Natural killer cell treated with Interleukin-12 subunit alpha and Interleukin-12 subunit beta and Interleukin-15 and Interleukin-18, amount 100 ng/mL, for 72 hours (primary cell): ENCODE results near the gene EFNA5. TPM values are rescaled to one million over a fixed set of nuclear protein-coding genes. Genes with fewer than 3 reads are reported as not detected.

ENCODE experiments used
- ATAC-seq, 2 donors: fragments of 150-1000 bp; cut with Tn5 transposase in 1 of 2; sonication (Bioruptor Pico), chemical (Tn5 transposase) in 1 of 2; 2 replicates each; pipeline ENCODE4 v1.10.0; 2021
- DNase-seq: peaks from one replicate; pipeline ENCODE4 v3.0.0; 2022; ENCODE audit warnings: low spot score
- H3K27ac Mint-ChIP-seq, 2 donors: 1 replicate in 1 of 2; 2 replicates in 1 of 2; pipeline ENCODE4 v1.8.0; 2022; ENCODE audit warnings: mixed read lengths in 2 of 2, mild to moderate bottlenecking in 1 of 2, moderate library complexity in 1 of 2
- H3K27me3 Mint-ChIP-seq, 2 donors: 1 replicate in 1 of 2; 2 replicates in 1 of 2; pipeline ENCODE4 v1.8.0; 2022; ENCODE audit warnings: mixed read lengths in 2 of 2
- H3K36me3 Mint-ChIP-seq: one replicate; pipeline ENCODE4 v1.8.0; 2022; ENCODE audit warnings: mixed read lengths
- H3K4me1 Mint-ChIP-seq, 2 donors: 1 replicate in 1 of 2; 2 replicates in 1 of 2; pipeline ENCODE4 v1.8.0; 2022; ENCODE audit warnings: low read depth in 2 of 2, mixed read lengths in 2 of 2, mild to moderate bottlenecking in 1 of 2
- H3K4me3 Mint-ChIP-seq: one replicate; pipeline ENCODE4 v1.8.0; 2022; ENCODE audit warnings: mixed read lengths
- H3K9me3 Mint-ChIP-seq: 2 replicates; pipeline ENCODE4 v1.8.0; 2022; ENCODE audit warnings: mixed read lengths
- total RNA-seq, 2 donors: library from RNA; stranded (reverse); gene quantifications; one replicate each; pipeline ENCODE4 v1.2.3, GENCODE V29; 2022

Gene EFNA5
- total RNA-seq, 2 donors from 2014 or later, result 1.2 to 2.2 TPM

DNA sequence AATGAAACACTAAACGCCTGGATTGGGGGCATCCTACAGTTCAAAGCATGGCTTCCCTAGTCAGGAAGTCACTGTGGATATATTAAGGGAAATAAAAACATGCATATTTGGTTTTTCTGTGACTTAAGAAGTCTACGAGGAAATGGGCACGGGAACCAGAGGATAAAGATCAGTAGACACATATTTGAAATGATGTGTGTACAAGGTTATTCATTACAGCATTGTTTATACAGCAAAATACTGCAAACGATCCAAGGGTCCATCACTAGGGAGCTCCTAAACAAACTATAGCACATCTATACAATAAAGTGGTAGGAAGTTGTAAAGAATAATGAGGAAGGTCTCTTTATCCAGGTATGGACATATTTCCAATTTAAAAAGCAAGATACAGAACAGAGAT lies 71.8 kb downstream of the EFNA5 start:
- no peaks in the 10 kb centered on the region for H3K36me3 Mint-ChIP-seq
- no peaks in the 10 kb centered on the region for H3K4me1 Mint-ChIP-seq
- ATAC-seq (no peak), DNase-seq (no peak)
- H3K27me3 Mint-ChIP-seq, result peaks cover 11 to 12% of the 10 kb centered on the region in 2 donors
- H3K9me3 Mint-ChIP-seq, result no peaks in the 10 kb centered on the region
- no peak overlapping the region for H3K4me3 Mint-ChIP-seq
- no peak overlapping the region for H3K27ac Mint-ChIP-seq

DNA sequence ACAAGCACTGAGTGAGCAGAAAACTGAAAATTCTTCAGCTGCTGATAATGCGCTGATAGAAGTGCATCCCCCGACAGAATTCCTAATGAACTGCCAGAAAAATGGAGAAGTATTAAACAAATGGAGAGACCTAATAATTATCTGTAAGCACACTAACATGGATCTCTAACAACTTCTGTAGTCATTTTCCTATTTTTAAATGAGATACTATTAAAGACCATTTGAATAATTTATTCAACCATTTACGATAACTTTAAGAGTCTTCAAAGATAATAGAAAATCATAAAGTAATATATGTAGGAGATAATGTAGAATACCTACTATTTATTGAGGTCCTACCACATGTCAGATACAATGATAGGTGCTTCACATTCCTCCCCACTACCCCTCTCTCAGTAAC lies 72.9 kb downstream of the EFNA5 start:
- H3K36me3 Mint-ChIP-seq, result no peaks in the 10 kb centered on the region
- no peak overlapping the region for H3K4me3 Mint-ChIP-seq
- no peak overlapping the region for H3K27ac Mint-ChIP-seq
- H3K27me3 Mint-ChIP-seq, result peaks cover 11 to 12% of the 10 kb centered on the region in 2 donors
- DNase-seq (no peak), ATAC-seq (no peak)
- H3K4me1 Mint-ChIP-seq, result no peaks in the 10 kb centered on the region
- no peaks in the 10 kb centered on the region for H3K9me3 Mint-ChIP-seq

DNA sequence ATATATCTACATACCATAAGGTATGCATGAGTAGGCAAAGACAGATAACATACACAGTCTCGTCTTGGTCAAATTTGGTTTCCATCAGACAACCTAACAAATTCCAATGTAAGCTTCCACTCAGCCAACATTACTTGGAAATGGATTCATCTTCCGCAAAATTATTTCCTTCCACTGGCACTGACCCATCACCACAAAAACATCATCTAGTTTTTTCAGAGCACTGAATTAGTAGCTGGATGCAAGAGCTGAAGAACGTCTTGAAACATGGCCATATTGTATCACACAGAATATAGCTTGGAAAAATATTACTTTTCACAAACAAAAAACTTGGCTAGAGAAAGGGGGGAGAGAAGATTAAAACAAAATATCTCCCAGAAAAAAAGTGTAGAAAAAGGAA lies 73.5 kb downstream of the EFNA5 start:
- Mint-ChIP-seq H3K27me3 (peaks cover 11 to 12% of the 10 kb centered on the region in 2 donors), H3K36me3 (no peaks in the 10 kb centered on the region), H3K9me3 (no peaks in the 10 kb centered on the region), H3K4me1 (no peaks in the 10 kb centered on the region), H3K27ac (no peak overlapping the region), H3K4me3 (no peak overlapping the region)
- ATAC-seq, result no peak
- DNase-seq, result no peak

DNA sequence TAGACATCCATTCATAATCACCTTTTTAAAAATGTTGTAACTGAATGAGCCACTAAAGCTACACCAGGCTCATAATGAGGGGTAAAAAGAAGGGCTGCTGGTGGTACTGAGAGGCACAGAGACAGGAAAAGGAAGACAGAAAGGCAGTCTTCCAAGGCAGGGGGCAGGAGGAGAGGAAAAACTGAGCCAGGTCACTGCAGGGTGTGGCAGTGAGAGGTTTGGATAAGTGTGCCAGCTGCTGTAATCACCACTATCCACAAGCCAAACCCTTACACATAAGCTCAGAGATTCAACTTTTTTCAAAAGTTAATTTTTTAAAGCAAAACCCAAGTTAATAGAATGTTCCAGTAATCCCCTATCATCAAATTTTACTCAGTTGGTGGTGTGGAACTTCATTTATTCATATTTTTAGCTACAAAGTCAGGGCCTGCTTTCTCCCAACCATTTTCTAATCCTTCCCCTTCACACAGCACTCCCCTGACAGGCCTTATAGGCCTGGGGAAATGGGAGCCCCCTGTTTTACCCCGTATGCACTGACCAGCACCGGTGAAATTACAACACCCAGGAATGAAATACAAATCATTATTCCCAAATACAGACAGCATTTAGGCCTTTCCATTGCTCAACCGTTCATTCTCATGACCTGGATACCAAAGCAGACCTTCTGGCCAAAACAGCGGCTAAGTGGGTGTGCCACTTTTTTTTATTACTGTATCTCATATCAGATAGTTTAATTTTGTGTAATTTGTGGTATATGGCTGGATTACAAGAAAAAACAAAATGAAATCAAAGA lies 76.3 kb downstream of the EFNA5 start:
- Mint-ChIP-seq H3K27ac (no peak overlapping the region), H3K4me1 (no peaks in the 10 kb centered on the region), H3K36me3 (no peaks in the 10 kb centered on the region), H3K4me3 (no peak overlapping the region), H3K9me3 (no peaks in the 10 kb centered on the region), H3K27me3 (peaks cover 7 to 11% of the 10 kb centered on the region in 2 donors)
- ATAC-seq (no peak), DNase-seq (no peak)

DNA sequence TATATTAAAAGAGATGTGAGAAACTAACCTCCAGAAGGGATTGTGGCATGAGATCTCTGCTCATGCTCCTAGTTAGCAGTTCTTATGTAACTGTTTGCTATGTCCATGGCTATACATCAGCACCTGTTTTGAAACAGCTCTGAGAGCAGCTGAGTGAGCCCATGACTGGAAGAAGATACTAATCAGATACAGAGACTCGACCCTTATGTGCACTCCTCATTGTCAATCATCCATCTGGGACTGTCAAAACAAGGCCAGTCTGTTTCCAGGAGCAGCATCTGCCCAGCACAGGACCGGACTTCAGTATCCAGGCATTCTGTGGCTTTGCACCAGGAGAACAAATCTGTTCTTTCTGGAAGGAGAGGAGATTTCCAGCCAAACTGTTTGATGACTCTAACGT lies 77.7 kb downstream of the EFNA5 start:
- Mint-ChIP-seq H3K9me3 (no peaks in the 10 kb centered on the region), H3K27ac (no peak overlapping the region), H3K36me3 (no peaks in the 10 kb centered on the region), H3K4me1 (no peaks in the 10 kb centered on the region), H3K27me3 (peaks cover 7 to 11% of the 10 kb centered on the region in 2 donors), H3K4me3 (no peak overlapping the region)
- ATAC-seq (no peak), DNase-seq (no peak)

DNA sequence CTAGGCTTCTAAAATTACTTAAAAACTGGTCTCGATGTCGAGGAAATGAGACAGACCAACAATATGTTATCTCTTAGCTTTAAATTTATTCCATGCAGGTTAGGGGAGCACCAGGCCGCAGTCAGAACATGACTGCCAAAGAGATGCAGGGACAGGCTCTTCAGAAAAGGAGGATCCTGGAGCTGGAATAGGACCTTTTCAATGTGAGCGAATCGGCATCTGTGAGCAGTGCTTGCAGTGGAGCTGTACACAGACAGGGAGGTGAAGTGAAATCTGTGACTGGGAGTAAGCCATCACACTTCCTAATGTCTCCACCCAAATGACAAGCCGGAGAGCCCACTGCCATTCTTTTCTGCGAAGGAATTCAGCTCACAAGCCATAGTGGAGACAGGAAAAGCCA lies 78.2 kb downstream of the EFNA5 start:
- ATAC-seq, result no peak
- no peaks in the 10 kb centered on the region for H3K36me3 Mint-ChIP-seq

DNA sequence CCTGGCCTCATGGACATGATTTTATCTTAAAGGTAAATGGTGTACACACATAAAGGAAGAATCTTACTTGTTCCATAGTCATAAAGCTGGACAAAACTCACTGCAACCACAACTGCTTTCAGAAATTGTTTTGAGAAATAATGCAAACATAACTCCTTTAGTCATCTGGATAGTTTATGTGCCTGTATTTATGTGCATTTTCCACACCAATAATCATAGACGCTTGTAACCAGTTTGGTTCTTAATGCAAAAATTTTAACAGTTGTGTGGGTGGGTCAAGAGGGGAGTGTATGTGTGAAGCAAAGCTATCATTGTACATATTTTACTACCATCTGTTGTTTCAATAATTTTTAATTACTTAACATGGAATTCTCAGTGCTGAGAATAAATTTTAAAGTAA lies 80.1 kb downstream of the EFNA5 start:
- no peaks in the 10 kb centered on the region for H3K36me3 Mint-ChIP-seq
- H3K4me3 Mint-ChIP-seq, result no peak overlapping the region
- H3K9me3 Mint-ChIP-seq, result no peaks in the 10 kb centered on the region
- peaks cover 0 to 5% of the 10 kb centered on the region in 2 donors for H3K27me3 Mint-ChIP-seq
- no peak for ATAC-seq
- no peaks in the 10 kb centered on the region for H3K4me1 Mint-ChIP-seq
- no peak overlapping the region for H3K27ac Mint-ChIP-seq
- no peak for DNase-seq

More for the DNA sequence above, 78.2 kb downstream of the EFNA5 start:
- H3K27me3 Mint-ChIP-seq, result peaks cover 7 to 11% of the 10 kb centered on the region in 2 donors
- H3K27ac Mint-ChIP-seq, result no peak overlapping the region
- no peak overlapping the region for H3K4me3 Mint-ChIP-seq
- DNase-seq, result no peak
- no peaks in the 10 kb centered on the region for H3K9me3 Mint-ChIP-seq
- no peaks in the 10 kb centered on the region for H3K4me1 Mint-ChIP-seq

DNA sequence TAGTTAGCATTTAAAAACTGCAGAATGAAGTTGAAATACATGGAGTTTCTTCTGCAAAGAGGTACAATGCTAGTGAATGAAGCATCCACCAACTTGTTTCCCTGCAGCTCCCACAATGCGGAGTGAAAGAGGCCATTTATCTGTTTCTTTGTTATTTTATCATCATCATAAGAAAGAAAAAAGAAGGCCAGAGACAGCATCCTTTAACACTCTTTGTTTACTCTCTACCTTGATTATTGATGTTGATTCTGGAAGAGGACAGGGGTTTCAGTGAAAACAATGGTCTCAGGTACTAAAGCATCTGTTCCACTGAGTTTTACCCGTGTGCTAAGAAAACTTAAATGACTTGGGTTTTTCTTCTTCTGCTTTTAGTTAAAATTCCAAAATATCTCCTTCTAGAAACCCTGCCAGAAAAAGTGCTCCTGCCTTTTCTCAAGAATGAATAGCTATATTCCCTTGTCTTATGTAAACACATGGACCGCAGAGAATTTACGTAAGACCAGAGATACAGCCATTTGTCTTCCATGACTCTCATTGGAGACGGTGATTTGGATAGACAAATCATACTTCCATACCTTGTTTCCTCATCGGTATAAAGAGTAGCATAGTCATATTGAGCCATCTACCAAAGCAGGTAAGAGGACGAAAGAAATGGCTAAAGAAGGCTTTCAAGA lies 81.1 kb downstream of the EFNA5 start:
- no peak for ATAC-seq
- no peak overlapping the region for H3K4me3 Mint-ChIP-seq
- no peaks in the 10 kb centered on the region for H3K9me3 Mint-ChIP-seq
- H3K36me3 Mint-ChIP-seq, result no peaks in the 10 kb centered on the region
- no peak for DNase-seq
- no peaks in the 10 kb centered on the region for H3K4me1 Mint-ChIP-seq
- H3K27ac Mint-ChIP-seq, result no peak overlapping the region
- peaks cover 0 to 7% of the 10 kb centered on the region in 2 donors for H3K27me3 Mint-ChIP-seq

DNA sequence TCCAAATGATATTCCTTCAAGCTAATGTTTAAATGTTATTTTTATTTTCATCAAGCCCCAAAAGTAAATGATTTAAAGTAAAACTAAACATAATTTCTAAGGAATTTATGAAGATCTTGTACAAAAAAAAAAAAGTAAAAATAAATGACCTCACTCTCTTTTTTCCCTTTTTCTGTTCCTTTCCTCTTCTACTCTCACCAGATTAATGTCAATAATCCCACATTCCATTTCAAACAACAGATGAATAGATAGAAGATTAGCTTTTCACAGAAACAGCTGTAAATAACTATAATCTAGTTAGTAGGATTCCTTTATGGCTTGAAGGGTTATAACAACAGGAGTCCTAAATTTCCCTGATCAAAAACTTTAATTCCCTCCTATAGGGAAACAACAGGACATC lies 88.1 kb downstream of the EFNA5 start:
- H3K27me3 Mint-ChIP-seq, result peaks cover 0 to 14% of the 10 kb centered on the region in 2 donors
- H3K9me3 Mint-ChIP-seq, result no peaks in the 10 kb centered on the region
- no peak for ATAC-seq
- no peaks in the 10 kb centered on the region for H3K36me3 Mint-ChIP-seq
- no peaks in the 10 kb centered on the region for H3K4me1 Mint-ChIP-seq
- H3K4me3 Mint-ChIP-seq, result no peak overlapping the region
- no peak for DNase-seq
- no peak overlapping the region for H3K27ac Mint-ChIP-seq

DNA sequence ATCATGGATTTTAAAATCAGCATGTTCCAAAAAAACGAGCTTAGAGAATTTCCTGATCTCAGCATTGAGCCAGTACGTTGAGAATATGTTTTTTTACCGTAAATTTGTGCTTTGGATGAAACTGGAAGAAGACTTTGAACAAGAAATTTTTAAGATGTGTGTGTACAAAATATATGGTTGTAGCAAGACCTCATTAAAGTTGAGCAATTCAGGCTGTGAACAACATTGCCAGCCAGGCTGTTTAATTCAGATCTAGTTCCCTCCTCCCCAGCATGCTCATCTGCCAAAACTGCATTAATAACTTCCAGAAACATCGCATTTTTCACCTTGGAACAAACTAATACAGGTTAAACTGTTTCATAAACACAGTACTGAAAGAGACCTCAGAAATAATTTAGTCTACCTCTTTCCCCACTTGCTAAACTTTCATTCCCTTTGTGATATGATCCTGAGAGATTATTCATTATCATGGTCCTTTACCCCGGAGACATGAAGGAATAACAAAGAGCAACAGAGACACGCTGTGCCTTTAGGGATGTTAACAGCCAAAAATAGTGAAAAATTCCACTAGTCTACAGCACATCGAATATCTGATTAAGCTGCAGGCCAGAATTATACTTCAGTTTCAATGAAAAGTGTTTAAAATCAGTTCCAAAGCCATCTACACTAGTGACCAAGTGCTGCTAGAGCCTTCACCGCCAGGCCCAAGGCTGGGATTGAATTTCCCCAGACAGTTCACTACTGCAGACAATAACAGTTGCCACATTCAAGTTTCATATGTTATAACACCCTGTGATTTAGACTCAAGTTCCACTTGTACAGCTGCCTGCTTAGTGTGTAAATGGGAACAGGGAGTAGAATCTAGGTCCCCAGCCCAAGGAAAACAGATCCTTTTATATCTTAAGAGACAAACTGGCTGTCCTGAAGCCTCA lies 89.6 kb downstream of the EFNA5 start:
- Mint-ChIP-seq H3K4me1 (no peaks in the 10 kb centered on the region), H3K27me3 (peaks cover 0 to 13% of the 10 kb centered on the region in 2 donors), H3K4me3 (no peak overlapping the region), H3K36me3 (no peaks in the 10 kb centered on the region), H3K9me3 (no peaks in the 10 kb centered on the region), H3K27ac (no peak overlapping the region)
- DNase-seq, result no peak
- no peak for ATAC-seq

DNA sequence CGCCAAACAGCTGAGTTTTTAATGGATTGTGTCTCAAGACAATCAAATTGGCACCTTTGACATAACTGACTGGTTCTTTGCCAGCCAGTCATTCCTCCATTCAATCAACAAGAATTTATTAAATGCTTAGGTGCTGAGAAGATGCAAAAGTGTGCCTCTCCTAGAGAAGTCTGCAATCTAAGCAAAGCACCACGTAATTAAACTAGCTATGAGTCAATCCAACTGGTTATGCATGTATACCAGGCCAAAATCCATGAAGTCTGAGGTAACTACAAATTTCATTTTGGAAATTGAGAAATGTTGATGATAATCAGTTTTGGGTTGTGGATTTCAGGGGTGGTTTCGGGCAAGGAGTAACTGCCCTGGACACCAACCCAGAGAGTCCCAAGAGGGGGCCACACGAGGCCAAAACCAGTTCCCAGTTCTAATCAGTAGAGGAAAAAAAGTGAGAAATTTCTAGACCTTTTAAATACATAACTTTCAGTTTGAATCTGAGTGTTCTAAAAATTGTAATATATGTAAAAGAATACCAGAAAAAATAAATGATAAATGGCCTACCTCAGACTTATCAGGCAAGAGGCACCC lies 92.6 kb downstream of the EFNA5 start:
- DNase-seq (no peak), ATAC-seq (no peak)
- Mint-ChIP-seq H3K27me3 (peaks cover 0 to 4% of the 10 kb centered on the region in 2 donors), H3K4me1 (no peaks in the 10 kb centered on the region), H3K4me3 (no peak overlapping the region), H3K27ac (no peak overlapping the region), H3K36me3 (no peaks in the 10 kb centered on the region), H3K9me3 (no peaks in the 10 kb centered on the region)

DNA sequence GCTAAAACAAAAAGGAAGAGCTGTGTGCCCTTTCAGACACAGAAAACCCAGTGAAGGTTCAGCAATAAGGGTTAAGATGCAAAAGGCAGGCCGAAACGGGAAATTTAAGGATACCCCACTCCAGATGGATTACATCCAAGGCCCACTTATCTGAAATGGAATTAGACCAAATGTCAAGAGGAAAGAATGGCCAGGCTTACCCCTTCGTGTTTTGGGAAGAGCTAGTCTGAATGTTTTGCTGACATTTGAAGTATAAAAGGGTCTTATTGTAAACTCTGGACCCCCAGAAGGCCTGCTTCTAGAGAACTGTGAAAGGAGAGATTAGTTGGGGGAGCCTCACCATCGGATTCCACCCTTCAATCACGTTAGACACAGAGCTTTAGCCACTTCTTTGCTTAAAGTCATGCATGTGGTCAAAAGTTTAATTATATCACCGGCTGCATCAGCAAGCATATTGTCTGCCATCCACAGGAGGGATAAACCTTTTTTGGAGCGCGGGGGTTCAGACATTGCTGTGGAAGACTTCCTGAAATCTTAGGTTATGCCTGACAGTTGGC lies 93.3 kb downstream of the EFNA5 start:
- H3K9me3 Mint-ChIP-seq, result no peaks in the 10 kb centered on the region
- peaks cover 0 to 4% of the 10 kb centered on the region in 2 donors for H3K27me3 Mint-ChIP-seq
- no peaks in the 10 kb centered on the region for H3K4me1 Mint-ChIP-seq
- DNase-seq (no peak), ATAC-seq (no peak)
- no peak overlapping the region for H3K4me3 Mint-ChIP-seq
- H3K27ac Mint-ChIP-seq, result no peak overlapping the region
- no peaks in the 10 kb centered on the region for H3K36me3 Mint-ChIP-seq

DNA sequence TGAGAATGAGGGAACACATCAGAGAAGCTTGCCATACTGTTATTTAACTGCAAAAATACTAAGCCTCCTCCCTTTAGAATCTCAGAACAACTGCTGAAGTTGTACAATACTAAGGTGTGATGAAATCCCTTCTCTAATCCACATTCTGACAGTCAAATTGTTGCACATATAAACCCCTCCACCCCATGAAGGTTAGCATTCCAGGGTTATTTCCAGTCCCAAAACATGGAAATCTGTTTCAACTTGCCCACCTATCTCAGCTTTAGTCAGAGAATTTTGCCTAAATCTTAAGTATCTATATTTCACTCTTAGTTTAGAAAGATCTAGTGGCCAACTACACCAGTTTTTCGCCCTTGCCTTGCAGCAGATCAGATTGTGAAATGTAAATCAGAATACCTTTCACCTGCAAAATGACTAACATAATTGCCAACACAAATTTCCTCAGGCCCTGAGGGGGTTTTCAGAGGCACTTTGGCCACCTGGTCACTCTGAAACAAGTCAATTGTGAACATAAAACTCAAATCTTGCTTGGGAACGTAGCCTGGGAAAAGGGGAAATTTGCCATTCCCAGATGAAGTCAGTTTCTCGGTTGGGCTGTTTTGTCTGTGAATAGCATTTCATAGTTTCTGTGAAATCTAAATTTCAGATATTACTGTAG lies 93.9 kb downstream of the EFNA5 start:
- H3K36me3 Mint-ChIP-seq, result no peaks in the 10 kb centered on the region
- no peak overlapping the region for H3K4me3 Mint-ChIP-seq
- DNase-seq, result no peak
- peaks cover 4% of the 10 kb centered on the region in 2 donors for H3K4me1 Mint-ChIP-seq
- ATAC-seq, result no peak
- H3K9me3 Mint-ChIP-seq, result no peaks in the 10 kb centered on the region
- peaks cover 0 to 4% of the 10 kb centered on the region in 2 donors for H3K27me3 Mint-ChIP-seq
- no peak overlapping the region for H3K27ac Mint-ChIP-seq
